Neural cell (in vitro differentiated cells): ENCODE data around the gene ASPSCR1. TPM values are rescaled to one million over a fixed set of nuclear protein-coding genes. Genes with fewer than 3 reads are reported as not detected.

Experiments
- H2AFZ ChIP-seq: fragments of 200-600, 300-800 bp; sonication (generic), shearing (Covaris generic); 2 replicates; pipeline ENCODE4 v1.6.0; 2014; ENCODE audit warnings: low read depth, mild to moderate bottlenecking, antibody characterized with exemption, low read length, moderate library complexity
- H3F3A ChIP-seq: fragments of 200-600 bp; shearing (Covaris generic); 2 replicates; pipeline ENCODE4 v1.6.1; 2016; ENCODE audit warnings: mild to moderate bottlenecking, moderate library complexity, mixed read lengths, antibody characterized with exemption, low read length; ENCODE audit not compliant: insufficient read depth, poor library complexity, severe bottlenecking
- H3K27ac ChIP-seq: fragments of 200-600, 300-800 bp; sonication (generic), shearing (Covaris generic); 2 replicates; pipeline ENCODE4 v1.5.1; 2014; ENCODE audit warnings: mild to moderate bottlenecking, low read length, moderate library complexity
- H3K27me3 ChIP-seq: fragments of 300-800, 200-600 bp; sonication (generic), shearing (Covaris generic); 2 replicates; pipeline ENCODE4 v1.6.0; 2014; ENCODE audit warnings: mild to moderate bottlenecking, low read depth, low read length, moderate library complexity; ENCODE audit not compliant: insufficient read depth
- H3K36me3 ChIP-seq: fragments of 300-800, 200-600 bp; sonication (generic), shearing (Covaris generic); 2 replicates; pipeline ENCODE4 v1.5.1; 2014; ENCODE audit warnings: mild to moderate bottlenecking, antibody characterized with exemption, low read length, moderate library complexity; ENCODE audit not compliant: insufficient read depth
- H3K4me2 ChIP-seq: fragments of 300-800, 200-600 bp; sonication (generic), shearing (Covaris generic); 2 replicates; pipeline ENCODE4 v1.6.0; 2014; ENCODE audit warnings: mild to moderate bottlenecking, low read length
- H3K4me3 ChIP-seq: fragments of 300-800, 200-600 bp; sonication (generic), shearing (Covaris generic); 2 replicates; pipeline ENCODE4 v1.5.1; 2014; ENCODE audit warnings: mild to moderate bottlenecking, low read length, moderate library complexity
- H3K79me2 ChIP-seq: fragments of 200-600 bp; shearing (Covaris generic); replicated peaks from 2 replicates; pipeline ENCODE4 v1.6.0; 2014; ENCODE audit warnings: mild to moderate bottlenecking, low read length, moderate library complexity; ENCODE audit not compliant: insufficient read depth
- H3K9ac ChIP-seq: fragments of 300-800, 200-600 bp; sonication (generic), shearing (Covaris generic); 2 replicates; pipeline ENCODE4 v1.6.1; 2016; ENCODE audit warnings: mild to moderate bottlenecking, low read length, mixed read lengths
- H3K9me2 ChIP-seq: fragments of 200-600 bp; shearing (Covaris generic); 2 replicates; pipeline ENCODE4 v1.6.1; 2016; ENCODE audit warnings: mild to moderate bottlenecking, low read length, mixed read lengths; ENCODE audit not compliant: insufficient read depth
- H3K9me3 ChIP-seq: fragments of 200-600, 300-800 bp; sonication (generic), shearing (Covaris generic); 2 replicates; pipeline ENCODE4 v1.6.1; 2016; ENCODE audit warnings: mild to moderate bottlenecking, mixed run types, low read length, moderate library complexity, mixed read lengths
- H4K20me1 ChIP-seq: fragments of 200-600 bp; shearing (Covaris generic); 2 replicates; pipeline ENCODE4 v1.6.1; 2016; ENCODE audit warnings: mild to moderate bottlenecking, mixed run types; ENCODE audit not compliant: insufficient read depth
- EP300 ChIP-seq: fragments of 450-650 bp; conservative IDR thresholded peaks from 2 replicates; pipeline ENCODE4 v1.6.1; 2014; ENCODE audit warnings: antibody characterized with exemption, mild to moderate bottlenecking, moderate library complexity; ENCODE audit not compliant: poor library complexity, severe bottlenecking
- EZH2 ChIP-seq: fragments of 200-600, 300-800 bp; shearing (Covaris generic), sonication (generic); IDR thresholded peaks from 2 replicates; pipeline ENCODE4 v1.6.1; 2014; ENCODE audit warnings: antibody characterized with exemption, low read length, borderline replicate concordance, mild to moderate bottlenecking; ENCODE audit not compliant: insufficient read depth, poor library complexity, severe bottlenecking
- MXI1 ChIP-seq: fragments of 450-650 bp; conservative IDR thresholded peaks from 2 replicates; pipeline ENCODE4 v1.6.1; 2014; ENCODE audit warnings: antibody characterized with exemption, mild to moderate bottlenecking; ENCODE audit not compliant: poor library complexity, severe bottlenecking
- POLR2AphosphoS5 ChIP-seq: IDR thresholded peaks from 2 replicates; pipeline ENCODE4 v1.6.1; 2012
- RAD21 ChIP-seq: fragments of 450-650 bp; conservative IDR thresholded peaks from 2 replicates; pipeline ENCODE4 v1.6.1; 2014; ENCODE audit warnings: antibody characterized with exemption, mild to moderate bottlenecking, moderate library complexity
- SMC3 ChIP-seq: fragments of 450-650 bp; conservative IDR thresholded peaks from 2 replicates; pipeline ENCODE4 v1.6.1; 2014; ENCODE audit warnings: antibody characterized with exemption, mild to moderate bottlenecking, moderate library complexity; ENCODE audit not compliant: poor library complexity
- polyA plus RNA-seq: library from polyadenylated mRNA; depleted of rRNA; stranded (reverse); fragments of >200 nt; gene quantifications from 2 replicates; pipeline ENCODE4 v1.2.3, GENCODE V29; 2014
- TF ChIP-seq, protein P1 (sequence below): fragments of 450-650 bp; IDR thresholded peaks from 2 replicates; pipeline ENCODE4 v1.5.1; 2014; ENCODE audit warnings: antibody characterized with exemption, mild to moderate bottlenecking, moderate library complexity; ENCODE audit not compliant: poor library complexity, severe bottlenecking

The ASPSCR1 gene
- polyA plus RNA-seq, 1 donor from 2014 or later, result 28.0 TPM

DNA sequence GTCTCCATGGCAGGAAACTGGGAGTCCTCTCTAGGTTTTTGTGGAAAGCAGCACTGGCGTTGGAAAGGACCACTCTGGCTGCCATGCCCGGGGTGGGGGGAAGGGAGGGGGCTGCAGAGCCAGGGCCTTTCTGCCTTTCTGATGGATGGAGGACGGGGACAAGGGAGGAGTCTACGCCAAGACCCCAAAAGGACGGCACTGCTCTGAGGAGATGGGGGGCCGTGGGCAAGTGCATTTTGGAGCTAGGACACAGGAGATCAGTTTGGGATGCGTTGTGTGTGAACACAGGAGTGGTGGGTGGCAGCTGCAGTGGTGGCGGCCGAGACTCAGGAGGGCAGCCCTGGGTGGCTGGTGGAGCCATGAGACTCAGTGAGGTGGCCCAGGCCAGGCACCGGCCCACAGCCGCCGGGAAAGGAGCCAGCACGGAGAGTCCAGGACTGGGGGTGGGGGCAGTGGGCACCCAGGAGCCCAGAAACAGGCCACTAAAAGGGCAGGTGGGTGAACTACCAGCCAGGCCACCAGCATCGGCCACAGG, 43.2 kb downstream of the ASPSCR1 start (continued):
- TF ChIP-seq EZH2 (no peak), EP300 (no peak)

DNA sequence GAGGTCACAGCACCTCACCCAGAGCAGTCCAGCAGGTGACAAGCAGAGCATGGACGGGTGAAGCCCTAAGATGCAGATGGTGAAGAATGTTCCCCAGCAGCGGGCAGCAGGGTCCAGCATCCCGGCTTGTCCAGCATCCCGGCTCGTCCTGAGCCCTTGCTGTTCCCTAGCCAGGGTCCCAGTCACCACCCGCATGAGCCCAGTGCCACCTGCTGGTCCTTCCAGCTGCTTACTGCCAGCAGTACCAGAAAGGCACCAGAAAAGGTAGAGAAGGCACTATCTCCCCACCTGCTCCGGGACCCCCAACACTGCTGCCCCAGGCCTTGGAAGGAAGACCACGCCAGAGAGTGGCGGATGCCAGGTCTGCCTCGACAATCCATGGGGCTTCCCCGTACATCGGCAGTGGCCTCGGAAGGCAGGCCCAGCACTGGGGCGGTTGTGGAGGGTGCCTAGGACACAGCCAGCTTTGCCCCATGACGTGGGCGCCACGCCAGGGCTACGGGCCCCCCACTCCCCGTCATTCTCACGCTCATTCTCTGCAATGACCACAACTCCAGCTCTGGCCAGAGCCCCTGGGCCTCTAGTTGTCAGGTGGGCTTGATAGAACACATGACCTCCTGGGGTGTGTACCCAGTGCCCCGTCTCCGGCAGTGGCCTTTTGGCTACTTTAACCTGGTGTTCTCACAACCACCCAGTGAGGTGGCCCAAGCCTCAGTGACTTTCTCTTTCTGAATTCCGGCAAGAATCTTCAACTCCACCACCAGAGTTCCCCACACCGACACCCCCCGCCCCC, 43.9 kb downstream of the ASPSCR1 start:
- TF ChIP-seq SMC3 (peak; percentile 74), POLR2AphosphoS5 (no peak), EZH2 (no peak), EP300 (no peak), MXI1 (no peak), RAD21 (peak; percentile 76)
- TF ChIP-seq, protein P1, sequence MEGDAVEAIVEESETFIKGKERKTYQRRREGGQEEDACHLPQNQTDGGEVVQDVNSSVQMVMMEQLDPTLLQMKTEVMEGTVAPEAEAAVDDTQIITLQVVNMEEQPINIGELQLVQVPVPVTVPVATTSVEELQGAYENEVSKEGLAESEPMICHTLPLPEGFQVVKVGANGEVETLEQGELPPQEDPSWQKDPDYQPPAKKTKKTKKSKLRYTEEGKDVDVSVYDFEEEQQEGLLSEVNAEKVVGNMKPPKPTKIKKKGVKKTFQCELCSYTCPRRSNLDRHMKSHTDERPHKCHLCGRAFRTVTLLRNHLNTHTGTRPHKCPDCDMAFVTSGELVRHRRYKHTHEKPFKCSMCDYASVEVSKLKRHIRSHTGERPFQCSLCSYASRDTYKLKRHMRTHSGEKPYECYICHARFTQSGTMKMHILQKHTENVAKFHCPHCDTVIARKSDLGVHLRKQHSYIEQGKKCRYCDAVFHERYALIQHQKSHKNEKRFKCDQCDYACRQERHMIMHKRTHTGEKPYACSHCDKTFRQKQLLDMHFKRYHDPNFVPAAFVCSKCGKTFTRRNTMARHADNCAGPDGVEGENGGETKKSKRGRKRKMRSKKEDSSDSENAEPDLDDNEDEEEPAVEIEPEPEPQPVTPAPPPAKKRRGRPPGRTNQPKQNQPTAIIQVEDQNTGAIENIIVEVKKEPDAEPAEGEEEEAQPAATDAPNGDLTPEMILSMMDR, result peak; percentile 72

DNA sequence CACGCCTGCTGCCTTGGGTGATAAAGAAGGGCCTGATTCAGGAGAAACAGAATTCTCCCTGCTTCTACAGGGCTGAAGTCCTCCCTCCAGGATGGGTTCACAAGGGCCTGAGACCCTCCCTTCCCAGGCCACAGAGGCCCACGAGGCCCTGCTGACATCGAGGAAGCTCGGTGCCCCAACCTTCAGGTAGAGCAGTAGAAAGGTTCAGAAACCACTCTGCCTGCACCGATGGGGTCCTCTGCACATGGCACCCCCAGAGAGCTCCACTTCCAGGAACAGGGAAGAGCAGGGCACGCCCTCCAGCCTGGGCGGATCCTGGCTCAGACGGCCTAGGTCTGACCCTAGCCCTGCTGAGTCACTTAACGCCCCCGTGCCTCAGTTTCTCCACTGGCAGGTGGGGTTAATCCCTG, 44.5 kb downstream of the ASPSCR1 start:
- H3K9me3 ChIP-seq, result no peaks in the 10 kb centered on the region
- H3K27me3 ChIP-seq, result no peaks in the 10 kb centered on the region
- no peaks in the 10 kb centered on the region for H3F3A ChIP-seq
- H3K9me2 ChIP-seq, result no peaks in the 10 kb centered on the region
- TF ChIP-seq EZH2, result no peak
- TF ChIP-seq POLR2AphosphoS5, result no peak
- TF ChIP-seq SMC3, result no peak
- TF ChIP-seq, protein P1, result no peak
- no peak for TF ChIP-seq EP300
- TF ChIP-seq RAD21, result no peak
- TF ChIP-seq MXI1, result no peak
- H3K36me3 ChIP-seq, result no peaks in the 10 kb centered on the region
- peak overlapping the region; percentile 96 for H3K4me3 ChIP-seq
- no peaks in the 10 kb centered on the region for H4K20me1 ChIP-seq
- H2AFZ ChIP-seq, result no peak overlapping the region
- H3K79me2 ChIP-seq, result peaks cover 11% of the 10 kb centered on the region
- H3K27ac ChIP-seq, result no peak overlapping the region
- peak overlapping the region; percentile 77 for H3K9ac ChIP-seq
- peak overlapping the region; percentile 62 for H3K4me2 ChIP-seq

More for the DNA sequence above, 43.9 kb downstream of the ASPSCR1 start:
- peak overlapping the region; percentile 62 for H3K4me2 ChIP-seq
- H2AFZ ChIP-seq, result no peak overlapping the region
- H3K36me3 ChIP-seq, result no peaks in the 10 kb centered on the region
- no peaks in the 10 kb centered on the region for H3F3A ChIP-seq
- no peaks in the 10 kb centered on the region for H4K20me1 ChIP-seq
- peak overlapping the region; percentile 77 for H3K9ac ChIP-seq
- H3K79me2 ChIP-seq, result peaks cover 11% of the 10 kb centered on the region
- no peaks in the 10 kb centered on the region for H3K9me3 ChIP-seq
- H3K27ac ChIP-seq, result no peak overlapping the region
- no peaks in the 10 kb centered on the region for H3K9me2 ChIP-seq
- peak overlapping the region; percentile 96 for H3K4me3 ChIP-seq
- H3K27me3 ChIP-seq, result no peaks in the 10 kb centered on the region
